ENCODE data around the gene C3AR1.

GRCh38 chr12:8058506-8058905, 7.7 kb downstream of the C3AR1 start:
- TF ChIP-seq POLR2AphosphoS5 (IDR thresholded peaks at IDR 0.05) (no peak), CTCF (IDR thresholded peaks at IDR 0.05 in 8 of 11, conservative IDR thresholded peaks at IDR 0.05 in 3 of 11) (no peak)

Data from spleen (tissue), 7 donors.